Keratinocyte (primary cell): Measurements from ENCODE around the gene PPP6R1.

Experiments
- CTCF ChIP-seq, 3 experiments: IDR thresholded peaks in 1 of 3; conservative IDR thresholded peaks in 1 of 3; optimal IDR thresholded peaks in 1 of 3; 2 replicates in 2 of 3; 3 replicates in 1 of 3; pipeline versions ENCODE3 to v1.5.1; 2011; ENCODE audit warnings: low read length in 3 of 3, mild to moderate bottlenecking in 3 of 3, moderate library complexity in 2 of 3, control low read depth in 1 of 3, inconsistent platforms in 1 of 3; ENCODE audit not compliant: insufficient read depth in 2 of 3; ENCODE audit errors: extremely low read depth in 1 of 3
- EZH2 ChIP-seq: IDR thresholded peaks from one replicate; pipeline ENCODE4 v1.6.1; 2012; ENCODE audit warnings: inconsistent platforms, mild to moderate bottlenecking, low read length, moderate library complexity

DNA sequence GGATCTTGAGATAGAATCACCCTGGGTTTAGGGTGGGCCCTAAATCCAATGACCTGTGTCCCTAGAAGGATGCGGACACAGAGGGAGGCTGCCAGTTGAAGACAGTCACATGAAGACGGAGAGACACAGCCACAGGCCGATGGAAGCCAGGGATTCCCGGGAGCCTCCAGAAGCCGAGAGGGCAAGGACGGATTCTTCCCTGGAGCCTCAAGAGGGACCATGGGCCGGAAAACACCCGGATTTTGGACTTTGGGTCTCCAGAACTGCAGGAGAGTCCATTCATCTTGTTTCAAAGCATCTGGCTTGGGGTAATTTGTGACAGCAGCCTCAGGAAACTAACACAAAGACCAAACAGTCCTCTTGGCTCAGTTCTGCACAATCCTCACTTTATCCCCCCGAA, 32.5 kb downstream of the PPP6R1 start:
- TF ChIP-seq CTCF (optimal IDR thresholded peaks at IDR 0.05 in 1 of 3, IDR thresholded peaks at IDR 0.05 in 1 of 3, conservative IDR thresholded peaks at IDR 0.05 in 1 of 3; ENCODE audit: extremely low read depth in 1 of 3, insufficient read depth in 2 of 3, low read length in 3 of 3): no peak
- no peak for TF ChIP-seq EZH2
